NCI-H345 (cell line): ENCODE measurements around the gene LEAP2.

Experiments used
- DNase-seq: peaks from one replicate; lab custom pipeline; 2025; lab: John Stamatoyannopoulos, UW

Gene LEAP2, protein sequence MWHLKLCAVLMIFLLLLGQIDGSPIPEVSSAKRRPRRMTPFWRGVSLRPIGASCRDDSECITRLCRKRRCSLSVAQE

DNA sequence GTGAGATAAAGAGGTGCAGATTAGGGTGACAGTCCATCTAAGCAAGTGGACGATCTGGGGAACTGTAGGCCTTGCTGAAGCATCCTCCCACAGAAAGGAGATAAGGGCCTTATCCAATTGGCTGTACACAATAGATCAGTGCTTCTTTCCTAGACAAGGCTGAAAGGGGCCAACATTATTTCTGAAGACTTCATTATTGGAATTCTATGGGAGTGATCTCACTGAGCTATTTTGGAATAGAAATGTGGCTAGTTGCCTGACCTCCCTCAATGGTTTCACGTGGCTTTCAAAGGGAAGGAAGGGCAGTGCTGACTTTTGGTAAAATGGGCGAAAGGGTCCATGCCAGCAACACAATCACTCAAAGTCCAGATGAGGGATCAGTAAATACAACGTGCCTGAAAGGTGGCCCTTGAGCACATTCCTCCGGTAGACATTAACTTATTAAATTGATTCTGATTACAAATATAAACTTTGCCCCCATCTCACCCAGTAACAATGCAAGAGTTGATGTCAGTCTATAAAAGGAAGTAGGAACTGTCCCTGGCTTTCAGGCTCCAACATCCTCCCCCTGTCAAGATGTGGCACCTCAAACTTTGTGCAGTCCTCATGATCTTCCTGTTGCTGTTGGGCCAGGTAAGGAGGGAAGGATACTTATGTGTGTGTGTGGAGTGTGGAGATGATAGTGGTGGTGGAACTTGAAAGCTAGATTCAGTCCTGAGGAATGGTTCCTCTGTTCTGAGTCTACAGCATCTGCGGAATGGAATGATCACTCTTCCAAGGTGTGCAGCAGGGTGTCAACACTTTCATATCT lies at the start of gene LEAP2:
Gene LEAP2 (plus strand): TSS at position 550 of the 811 bp plus-strand sequence. CDS start 27 bp downstream, at position 577.
- no peak for DNase-seq

DNA sequence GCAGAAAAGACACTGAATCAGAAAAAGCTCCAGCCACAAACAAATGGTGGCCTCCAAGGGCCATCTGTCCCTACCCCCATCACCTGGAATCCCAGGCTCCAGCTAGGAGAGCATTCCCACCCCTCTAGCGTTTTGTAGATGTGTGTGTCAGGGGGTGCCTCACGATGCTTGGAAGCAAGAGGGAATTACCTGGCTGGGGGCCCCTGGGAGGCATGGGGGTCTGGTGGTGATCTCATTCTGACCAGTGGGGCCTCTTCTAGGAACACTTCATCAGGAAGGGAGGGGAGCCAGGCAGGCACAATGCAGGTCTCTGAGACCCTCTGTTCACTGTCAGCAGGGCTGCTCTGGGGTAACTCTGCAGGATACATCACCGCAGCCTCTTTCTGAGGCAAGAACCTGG lies 49.0 kb upstream of the LEAP2 start:
- no peak for DNase-seq

DNA sequence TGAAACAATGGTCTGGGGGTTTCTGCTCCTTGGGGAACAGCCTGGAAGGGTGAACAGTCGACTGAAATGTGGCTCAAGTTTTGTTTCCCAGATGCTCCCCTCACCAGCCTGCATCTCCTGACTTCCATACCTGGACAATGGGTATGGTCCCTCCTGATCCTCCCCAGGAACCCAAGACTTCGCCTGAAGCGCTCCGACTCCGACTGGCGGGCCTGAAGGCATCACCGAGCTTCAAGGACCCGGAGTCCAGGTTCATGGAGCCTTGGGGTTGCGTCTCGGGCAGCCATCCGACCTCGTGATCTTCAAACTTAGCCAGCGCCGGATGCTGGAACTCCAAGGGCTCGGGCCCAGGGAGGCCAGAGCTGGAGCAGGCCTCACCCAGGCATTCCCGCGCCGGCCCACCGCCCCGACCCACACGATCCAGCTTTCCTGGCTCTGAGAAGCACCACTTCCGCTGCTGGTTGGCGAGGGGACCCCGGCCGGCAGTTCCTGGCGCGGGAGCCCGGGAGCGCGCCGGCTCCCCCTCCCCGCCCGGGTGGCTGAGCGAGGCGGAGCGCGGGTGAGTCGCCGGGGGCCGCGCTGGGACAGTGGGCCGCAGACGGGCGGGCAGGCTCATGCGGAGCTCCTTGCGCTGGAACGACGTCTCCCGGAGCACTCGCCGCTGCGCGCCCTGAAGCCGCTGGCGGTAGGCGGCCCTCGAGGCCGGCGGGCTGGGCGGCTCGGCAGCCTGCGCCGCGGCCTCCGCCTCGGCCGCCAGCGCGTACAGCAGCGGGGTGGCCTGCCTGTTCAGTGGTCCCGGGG lies 48.2 kb upstream of the LEAP2 start:
- DNase-seq, result no peak

- DNase-seq, result no peak
These were observed 47.6 kb upstream of the LEAP2 start for GRCh38 chr5:132825834-132826391.

DNA sequence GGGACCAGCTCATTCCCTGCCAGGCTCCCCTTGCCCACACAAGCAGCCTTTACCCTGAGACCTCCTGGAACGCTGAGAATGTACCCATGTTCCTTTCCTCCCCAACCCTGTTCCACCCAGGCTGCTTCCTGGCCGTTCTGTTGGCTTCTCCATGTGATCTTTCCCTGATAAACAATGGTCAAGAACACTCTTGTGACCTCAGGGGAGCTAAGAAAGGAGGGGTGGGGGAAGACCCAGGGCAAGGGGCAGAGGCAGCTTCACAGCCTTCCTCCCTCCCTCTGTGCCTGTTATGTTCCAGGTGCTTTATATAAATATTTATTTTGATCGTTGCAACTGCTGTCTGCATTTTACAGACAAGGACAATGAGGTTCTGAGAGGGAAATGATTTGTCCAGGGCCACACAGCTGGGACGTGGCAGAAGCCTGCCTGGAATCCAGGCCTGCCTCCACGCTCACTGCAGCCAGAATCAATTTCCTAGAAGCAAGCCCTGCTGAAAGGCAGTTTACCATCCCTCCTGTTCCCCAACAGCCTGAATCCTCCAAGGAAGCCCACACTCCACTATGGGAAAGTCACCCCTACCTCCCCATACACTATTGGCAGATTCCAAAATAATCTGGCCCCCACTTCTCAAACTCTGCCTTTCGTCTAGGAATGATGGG lies 46.9 kb upstream of the LEAP2 start:
- no peak for DNase-seq

- no peak for DNase-seq
These were observed 45.4 kb upstream of the LEAP2 start for GRCh38 chr5:132827943-132828673.

- no peak for DNase-seq
These were observed 44.5 kb upstream of the LEAP2 start for GRCh38 chr5:132828846-132829494.

DNA sequence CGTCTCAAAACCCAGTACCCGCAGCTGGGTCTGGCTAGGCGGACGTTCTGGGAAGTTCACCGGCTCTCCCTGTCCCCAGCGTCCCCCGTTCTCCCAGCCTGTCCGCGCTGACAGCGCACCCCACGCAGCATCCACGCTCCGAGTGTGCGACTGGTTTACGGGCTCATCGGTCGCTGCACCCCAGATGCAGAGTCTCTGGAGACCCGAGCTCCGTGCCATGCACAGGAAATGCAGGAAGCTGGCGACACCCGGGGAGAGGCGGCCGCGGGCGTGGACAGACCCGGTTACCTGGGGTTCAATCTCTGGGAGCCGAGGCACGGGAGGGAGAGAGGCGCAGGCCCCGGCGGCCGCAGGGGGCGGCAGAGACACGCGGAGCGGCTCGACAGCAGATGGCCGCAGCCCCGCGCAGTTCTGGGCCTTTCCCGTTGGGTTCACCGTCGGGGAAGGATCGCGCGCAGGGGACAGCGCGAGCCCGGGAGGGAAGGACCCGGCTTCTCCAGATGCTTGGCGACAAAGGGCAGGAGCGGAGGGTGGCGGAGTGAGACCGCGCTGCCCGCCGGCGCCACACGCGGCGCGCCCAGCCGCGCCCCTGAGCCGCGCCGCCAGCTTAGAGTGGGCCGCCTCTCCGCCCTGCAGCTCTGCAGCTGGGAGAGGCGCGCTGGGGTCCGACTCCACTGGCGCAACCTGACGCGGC lies 43.6 kb upstream of the LEAP2 start:
- DNase-seq, result peak; percentile 67

DNA sequence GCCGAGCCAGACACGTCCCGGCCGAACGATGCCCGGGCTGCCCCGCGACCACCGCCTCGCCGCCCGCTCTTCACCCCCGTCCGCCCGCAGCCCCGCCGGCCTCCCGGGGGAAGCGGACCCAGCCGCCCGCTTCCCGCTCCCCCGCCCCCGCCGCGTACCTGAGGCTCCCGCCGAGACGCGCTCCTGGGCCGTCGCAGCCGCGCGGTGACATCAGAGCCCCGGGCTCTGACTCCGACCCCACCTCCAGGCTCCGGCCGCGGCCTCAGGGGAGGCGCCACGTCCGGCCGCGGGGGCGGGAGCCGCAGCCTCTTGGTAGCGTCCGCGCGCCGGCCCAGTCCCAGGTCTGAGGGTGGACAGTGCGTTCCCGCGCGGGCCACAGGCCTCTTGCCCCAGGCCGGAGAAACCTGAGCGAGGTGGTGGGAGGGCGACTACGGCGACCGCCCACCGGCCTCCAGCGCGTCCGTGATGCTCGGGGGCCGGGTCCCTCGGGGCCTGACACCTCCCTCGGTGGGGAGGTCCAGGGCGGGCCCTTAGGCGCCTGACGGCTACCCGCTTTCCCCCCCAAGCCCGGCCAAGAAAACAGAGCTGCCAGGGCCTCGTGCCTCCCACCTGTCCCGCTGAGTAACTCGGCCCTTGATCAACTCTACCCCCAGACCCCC lies 42.9 kb upstream of the LEAP2 start, which contains the start of gene SHROOM1:
Gene SHROOM1 (minus strand): TSS at position 212 of the 659 bp plus-strand sequence. CDS start 4,507 bp downstream, outside the sequence.
- peak; percentile 34 for DNase-seq

- no peak for DNase-seq
These were observed 42.2 kb upstream of the LEAP2 start for GRCh38 chr5:132831095-132831860.

DNA sequence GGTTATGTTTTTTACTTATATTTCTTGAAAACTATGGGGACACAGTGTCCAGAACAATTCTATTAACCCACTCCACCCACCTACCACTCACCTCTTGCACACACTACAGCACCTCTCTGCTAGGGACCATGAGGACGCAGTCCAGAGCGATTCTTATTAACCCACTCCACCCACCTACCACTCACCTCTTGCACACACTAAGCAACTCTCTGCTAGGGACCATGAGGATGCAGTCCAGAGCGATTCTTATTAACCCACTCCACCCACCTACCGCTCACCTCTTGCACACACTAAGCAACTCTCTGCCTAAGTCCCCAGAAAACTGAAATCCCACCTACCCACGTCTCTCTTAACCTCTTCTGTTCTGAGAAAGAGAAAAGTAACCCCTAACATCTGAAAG lies 40.9 kb upstream of the LEAP2 start:
- no peak for DNase-seq

GRCh38 chr5:132834057-132834456 lies 39.4 kb upstream of the LEAP2 start:
- DNase-seq, result no peak

GRCh38 chr5:132836852-132837251 lies 36.6 kb upstream of the LEAP2 start:
- DNase-seq, result no peak

DNA sequence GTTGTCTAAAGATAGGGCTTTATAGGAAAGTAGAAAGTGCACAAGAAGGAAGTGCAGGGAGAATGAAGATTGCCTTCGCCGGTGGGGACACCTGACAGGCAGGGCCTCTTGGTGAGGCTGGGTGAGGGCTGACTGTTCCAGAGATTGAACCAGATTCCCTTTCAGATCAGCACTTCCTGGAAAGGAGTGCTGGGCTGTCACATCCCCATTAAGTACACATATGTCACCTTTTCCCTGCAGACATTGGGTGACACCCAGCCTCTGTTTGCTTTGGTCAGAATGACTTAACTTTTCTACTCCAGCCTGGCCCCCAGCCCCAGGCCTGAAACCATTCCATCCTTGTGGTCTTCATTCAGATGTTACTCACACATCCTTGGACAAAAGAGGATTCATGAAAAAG lies 35.6 kb upstream of the LEAP2 start:
- DNase-seq, result no peak

- no peak for DNase-seq
These were observed 34.8 kb upstream of the LEAP2 start for GRCh38 chr5:132838516-132839282.

GRCh38 chr5:132839426-132840301 lies 33.8 kb upstream of the LEAP2 start:
- no peak for DNase-seq

- DNase-seq, result no peak
These were observed 33.2 kb upstream of the LEAP2 start for GRCh38 chr5:132840313-132840712.
